ENCODE measurements around the gene ECE1. TPM values are rescaled to one million over a fixed set of nuclear protein-coding genes. Genes with fewer than 3 reads are reported as not detected.

ECE1 gene
- total and polyA plus RNA-seq, 2 of the 4 experiments (the other 2 are of a cell fraction), result 61.8 to 124 TPM

DNA sequence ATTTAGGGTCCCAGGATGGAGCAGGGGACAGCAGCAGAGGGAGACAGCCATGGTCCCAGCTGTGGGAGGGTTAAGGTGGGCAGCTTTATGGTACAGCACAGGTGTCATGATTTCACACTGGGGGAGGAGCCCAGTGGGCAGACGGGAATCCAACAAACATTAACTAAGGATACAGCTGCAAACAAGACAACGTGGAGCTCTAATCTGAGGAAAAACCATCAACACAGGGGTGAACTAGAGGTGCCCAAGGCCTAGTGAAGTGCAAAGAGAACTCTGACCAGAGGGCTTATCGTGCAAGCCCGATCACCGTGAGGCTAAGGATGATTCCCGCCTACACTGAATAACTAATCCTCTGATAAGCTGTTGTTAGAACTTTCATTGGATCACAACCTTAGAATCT is 18.7 kb downstream of the ECE1 start:
- Histone ChIP-seq H3K4me2 (ENCODE audit: low read depth, low read length) (no peak overlapping the region), H3K14ac (replicated peaks; ENCODE audit: low read depth, low read length) (no peak overlapping the region), H4K20me1 (ENCODE audit: insufficient read depth, low read length) (0 out of 2 replicates have a peak, but pooled peaks cover 7% of the 10 kb centered on the region), H3K18ac (ENCODE audit: low read depth, low read length) (no peak overlapping the region), H4K91ac (ENCODE audit: insufficient read depth, low read depth, low read length) (no peak overlapping the region), H2BK15ac (ENCODE audit: low read depth, low read length) (no peak overlapping the region), H3K4me3 (ENCODE audit: insufficient read depth, low read depth, low read length) (no peak overlapping the region), H4K5ac (ENCODE audit: low read depth, low read length) (no peak overlapping the region), H3K9ac (ENCODE audit: low read depth, low read length) (no peak overlapping the region), H3K4ac (ENCODE audit: low read depth, low read length) (no peak overlapping the region), H2BK5ac (ENCODE audit: low read depth, low read length, poor library complexity, severe bottlenecking) (no peak overlapping the region), H2AK5ac (ENCODE audit: low read depth, low read length) (no peak overlapping the region), H3K36me3 (ENCODE audit: control insufficient read depth, insufficient read depth, low read length) (peaks cover 61% of the 10 kb centered on the region), H3K4me1 (ENCODE audit: control insufficient read depth, insufficient read depth, low read length) (no peaks in the 10 kb centered on the region), H3K9me1 (ENCODE audit: insufficient read depth, low read length) (peaks cover 12% of the 10 kb centered on the region), H4K8ac (ENCODE audit: low read depth in 2 of 2, low read length in 2 of 2) (no peak overlapping the region), H2BK20ac (ENCODE audit: low read depth, low read length) (no peak overlapping the region), H3K27ac (ENCODE audit: insufficient read depth, low read length) (no peak overlapping the region), H3K27me3 (ENCODE audit: control insufficient read depth, insufficient read depth, low read length) (no peaks in the 10 kb centered on the region), H2AK9ac (replicated peaks; ENCODE audit: low read depth, low read length, poor library complexity) (no peak overlapping the region), H2BK120ac (ENCODE audit: low read depth, low read length) (no peak overlapping the region), H3K9me3 (ENCODE audit: control insufficient read depth, insufficient read depth, low read length) (no peaks in the 10 kb centered on the region), H3K56ac (ENCODE audit: extremely low read depth, insufficient read depth, low read length) (no peak overlapping the region), H3K23ac (ENCODE audit: low read depth, low read length) (no peak overlapping the region), H3K79me1 (ENCODE audit: low read depth in 1 of 2, low read length in 2 of 2) (peaks cover 32 to 59% of the 10 kb centered on the region in 2 experiments; a peak in 3 of 4 replicates), H2AFZ (replicated peaks; ENCODE audit: low read length, poor library complexity) (no peak overlapping the region)
- WGBS, 2 experiments (ENCODE audit: extremely low coverage in 2 of 2, insufficient read length in 1 of 2), result 100% methylated on average over 2 of the region's 6 CpGs; no CpG with 5 or more reads in 1 of the 2 experiments
- TF ChIP-seq, protein P1, sequence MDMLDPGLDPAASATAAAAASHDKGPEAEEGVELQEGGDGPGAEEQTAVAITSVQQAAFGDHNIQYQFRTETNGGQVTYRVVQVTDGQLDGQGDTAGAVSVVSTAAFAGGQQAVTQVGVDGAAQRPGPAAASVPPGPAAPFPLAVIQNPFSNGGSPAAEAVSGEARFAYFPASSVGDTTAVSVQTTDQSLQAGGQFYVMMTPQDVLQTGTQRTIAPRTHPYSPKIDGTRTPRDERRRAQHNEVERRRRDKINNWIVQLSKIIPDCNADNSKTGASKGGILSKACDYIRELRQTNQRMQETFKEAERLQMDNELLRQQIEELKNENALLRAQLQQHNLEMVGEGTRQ (IDR thresholded peaks at IDR 0.05; ENCODE audit: low read depth, low read length), result no peak
- TF ChIP-seq RFX5 (IDR thresholded peaks at IDR 0.05; ENCODE audit: low read depth, low read length) (no peak), CHD1 (IDR thresholded peaks at IDR 0.05; ENCODE audit: low read depth, low read length) (no peak), NFE2L2 (IDR thresholded peaks at IDR 0.05; ENCODE audit: low read depth, low read length) (no peak), FOS (IDR thresholded peaks at IDR 0.05; ENCODE audit: low read depth, low read length) (no peak), CEBPB (IDR thresholded peaks at IDR 0.05; ENCODE audit: low read depth, low read length) (no peak), MXI1 (IDR thresholded peaks at IDR 0.05; ENCODE audit: borderline replicate concordance, low read depth, low read length) (no peak), MAFK (IDR thresholded peaks at IDR 0.05; ENCODE audit: low read depth, low read length) (no peak), POLR2A (IDR thresholded peaks at IDR 0.05; ENCODE audit: low read depth, low read length) (no peak), ELK1 (IDR thresholded peaks at IDR 0.05; ENCODE audit: borderline replicate concordance, low read depth, low read length) (no peak), SMC3 (IDR thresholded peaks at IDR 0.05; ENCODE audit: low read depth, low read length) (no peak), RAD21 (IDR thresholded peaks at IDR 0.05; ENCODE audit: low read length) (no peak), MAZ (IDR thresholded peaks at IDR 0.05; ENCODE audit: borderline replicate concordance, low read depth, low read length) (no peak), BHLHE40 (IDR thresholded peaks at IDR 0.05; ENCODE audit: low read depth, low read length) (no peak), RCOR1 (IDR thresholded peaks at IDR 0.05; ENCODE audit: insufficient replicate concordance, low read length) (no peak), CTCF (conservative IDR thresholded peaks at IDR 0.05; ENCODE audit: low read depth, low read length) (no peak)
- ChIA-PET CTCF (interaction anchor here (1.3 to 3.2 kb wide), 3 partner anchors 8 to 18 kb away, joined by 4 to 40 read pairs (median 4); no protein-coding TSS in a partner anchor), POLR2A (ENCODE audit: unreplicated experiment) (no interaction called here)
- in situ Hi-C loops (cut with MboI; ENCODE audit: low sequenced_read_pairs), result no loop called here
- dilution Hi-C loops (cut with HindIII; ENCODE audit: low sequenced_read_pairs, unreplicated experiment), result no loop called here
- intact Hi-C loops (cut with micrococcal nuclease), result no loop called here
- ATAC-seq (ENCODE audit: low read depth), result no peak
- DNase-seq, result no peak
- no TSS peak for BruUV-seq (replicated peaks)

All from IMR-90 (cell line).